Uterus (tissue), 2 donors: Measurements from ENCODE around the gene KCNH1.

Experiments used
- POLR2A ChIP-seq, 2 donors: fragments of 450-650 bp; IDR thresholded peaks; one replicate each; pipeline ENCODE4 v1.6.1; 2016; ENCODE audit warnings: antibody characterized with exemption in 2 of 2, mild to moderate bottlenecking in 1 of 2, moderate library complexity in 1 of 2
- TF ChIP-seq, protein P1 (sequence below), 4 experiments: fragments of 200-600 bp in 2 of 4; fragments of 450-650 bp in 2 of 4; sonication (generic) in 2 of 4; IDR thresholded peaks; one replicate each; pipeline ENCODE4 v1.5.1; 2016 to 2019; ENCODE audit warnings: antibody characterized with exemption in 4 of 4, mild to moderate bottlenecking in 2 of 4, moderate library complexity in 1 of 4

GRCh38 chr1:210736713-210737112 is 397.2 kb downstream of the KCNH1 start:
- TF ChIP-seq, protein P1, sequence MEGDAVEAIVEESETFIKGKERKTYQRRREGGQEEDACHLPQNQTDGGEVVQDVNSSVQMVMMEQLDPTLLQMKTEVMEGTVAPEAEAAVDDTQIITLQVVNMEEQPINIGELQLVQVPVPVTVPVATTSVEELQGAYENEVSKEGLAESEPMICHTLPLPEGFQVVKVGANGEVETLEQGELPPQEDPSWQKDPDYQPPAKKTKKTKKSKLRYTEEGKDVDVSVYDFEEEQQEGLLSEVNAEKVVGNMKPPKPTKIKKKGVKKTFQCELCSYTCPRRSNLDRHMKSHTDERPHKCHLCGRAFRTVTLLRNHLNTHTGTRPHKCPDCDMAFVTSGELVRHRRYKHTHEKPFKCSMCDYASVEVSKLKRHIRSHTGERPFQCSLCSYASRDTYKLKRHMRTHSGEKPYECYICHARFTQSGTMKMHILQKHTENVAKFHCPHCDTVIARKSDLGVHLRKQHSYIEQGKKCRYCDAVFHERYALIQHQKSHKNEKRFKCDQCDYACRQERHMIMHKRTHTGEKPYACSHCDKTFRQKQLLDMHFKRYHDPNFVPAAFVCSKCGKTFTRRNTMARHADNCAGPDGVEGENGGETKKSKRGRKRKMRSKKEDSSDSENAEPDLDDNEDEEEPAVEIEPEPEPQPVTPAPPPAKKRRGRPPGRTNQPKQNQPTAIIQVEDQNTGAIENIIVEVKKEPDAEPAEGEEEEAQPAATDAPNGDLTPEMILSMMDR (IDR thresholded peaks at IDR 0.05), result no peak
- TF ChIP-seq POLR2A (IDR thresholded peaks at IDR 0.05), result no peak
